Measurements from ENCODE around the gene UNC45A.
"Not testable (repeated sequence)": the region's sequence is repeated elsewhere in the genome, so short reads cannot be mapped to it uniquely, and the experiment has no call there.

UNC45A gene

DNA sequence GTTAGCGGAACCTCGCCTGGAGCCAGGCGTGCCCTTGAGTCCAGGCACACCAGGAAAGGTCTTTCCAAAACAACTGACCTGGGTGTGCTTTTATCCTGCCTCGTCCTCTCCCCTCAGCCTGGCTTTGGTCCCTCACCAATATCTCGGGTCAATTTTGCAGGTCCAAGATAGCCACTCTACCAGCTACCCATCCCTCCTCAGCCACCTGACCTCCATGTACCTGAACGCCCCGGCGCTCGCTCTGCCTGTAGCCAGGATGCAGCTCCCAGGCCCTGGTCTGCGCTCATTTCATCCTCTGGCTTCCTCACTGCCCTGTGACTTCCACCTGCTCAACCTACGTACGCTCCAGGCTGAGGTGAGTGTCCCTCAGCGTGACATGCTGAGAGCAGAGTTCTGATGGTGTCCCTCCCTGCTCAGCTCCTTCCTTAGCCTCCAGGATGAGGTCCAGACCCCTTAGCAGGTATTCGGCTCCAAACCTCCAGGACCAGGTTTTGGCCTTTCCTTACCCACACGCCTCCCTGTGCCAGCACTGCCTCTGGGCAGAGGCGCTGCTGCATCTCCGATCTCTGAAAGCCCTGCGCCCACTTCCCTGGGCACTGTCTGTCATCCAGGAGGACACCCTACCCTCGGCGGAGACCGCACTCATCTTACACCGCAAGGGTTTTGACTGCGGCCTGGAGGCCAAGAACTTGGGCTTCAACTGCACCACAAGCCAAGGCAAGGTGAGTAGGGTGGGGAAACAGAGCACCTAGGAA is 16.9 kb upstream of the UNC45A start:
- no peak for DNase-seq

DNA sequence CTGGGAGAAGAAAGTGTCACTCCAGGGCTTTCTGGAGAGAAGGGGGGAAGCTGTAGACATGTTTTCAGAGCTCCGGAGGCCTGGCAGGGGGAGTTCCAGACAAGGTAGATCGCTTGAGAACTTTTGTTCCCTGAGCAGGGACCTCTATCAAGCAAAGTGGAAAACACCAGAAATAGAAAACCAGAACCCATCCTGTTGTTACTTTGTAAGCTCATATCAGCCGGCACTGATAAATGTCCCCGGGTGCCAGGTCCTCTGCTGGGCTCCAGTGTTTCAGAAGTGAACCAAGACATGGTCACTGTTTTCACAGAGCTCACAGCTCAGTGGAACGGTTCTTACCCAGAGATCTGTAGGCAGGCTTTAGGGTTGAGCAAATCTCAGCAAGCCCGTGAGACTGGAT is 16.2 kb upstream of the UNC45A start:
- DNase-seq, result no peak

DNA sequence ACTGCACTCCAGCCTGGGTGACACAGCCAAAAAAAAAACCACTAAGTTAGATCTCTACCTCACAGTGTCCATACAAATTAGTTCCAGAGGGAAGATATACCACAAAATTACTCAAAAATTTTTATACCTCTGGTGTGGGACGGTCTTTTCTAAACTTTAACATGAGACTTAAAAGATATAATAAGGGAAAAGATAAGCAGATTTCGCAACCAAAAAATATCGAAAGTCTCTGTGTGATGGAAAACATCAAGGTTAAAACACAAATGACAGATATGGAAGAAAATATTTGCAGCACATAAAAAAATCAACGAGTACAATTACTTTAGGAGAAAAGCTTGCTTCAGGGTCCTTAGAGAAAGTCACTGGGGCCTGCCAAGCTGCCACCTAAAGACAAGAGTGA is 13.2 kb upstream of the UNC45A start:
- DNase-seq, result no peak

DNA sequence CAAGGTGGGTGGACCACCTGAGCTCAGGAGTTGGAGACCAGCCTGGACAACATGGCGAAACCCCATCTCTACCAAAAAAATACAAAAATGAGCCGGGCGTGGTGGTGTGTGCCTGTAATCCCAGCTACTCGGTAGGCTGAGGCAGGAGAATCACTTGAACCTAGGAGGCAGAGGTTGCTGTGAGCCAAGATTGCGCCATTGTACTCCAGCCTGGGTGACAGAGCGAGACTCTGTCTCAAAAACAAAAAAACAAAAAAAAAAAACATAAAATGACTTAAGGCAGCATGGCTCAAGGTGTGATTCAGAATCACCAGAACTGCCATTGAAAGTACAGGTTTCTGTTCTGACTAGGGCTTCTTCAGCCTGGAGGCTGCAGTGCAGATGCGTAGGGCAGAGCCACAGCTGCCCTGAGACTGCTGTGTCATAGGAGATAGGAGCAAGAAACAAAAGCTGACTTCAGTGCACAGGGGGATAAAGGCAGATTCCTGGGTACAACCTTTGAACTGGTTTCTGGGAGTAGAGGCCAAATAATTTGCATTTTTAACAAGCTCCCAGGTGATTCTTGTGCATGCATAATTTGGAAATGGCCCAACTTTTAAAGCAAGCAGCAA is 12.3 kb upstream of the UNC45A start:
- DNase-seq, result not testable (repeated sequence)

DNA sequence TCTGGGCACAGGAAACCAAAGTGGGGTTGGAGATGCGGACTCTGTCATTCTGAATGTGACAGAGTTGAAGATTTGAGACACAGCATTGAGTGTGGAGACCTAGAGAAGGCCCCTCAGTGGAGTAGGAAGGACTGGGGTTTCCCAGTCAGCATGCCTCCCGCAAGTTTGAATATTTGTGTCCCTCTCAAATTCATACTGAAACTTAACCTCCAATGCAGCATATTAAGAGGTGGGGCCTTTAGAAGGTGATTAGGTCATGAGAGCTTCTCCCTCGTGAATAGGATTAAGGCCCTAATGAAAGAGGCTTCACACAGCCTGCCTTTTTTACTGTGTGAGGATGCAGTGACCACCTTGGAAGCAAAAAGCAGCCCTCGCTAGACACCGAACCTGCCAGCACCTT is 10.7 kb upstream of the UNC45A start:
- no peak for DNase-seq

DNA sequence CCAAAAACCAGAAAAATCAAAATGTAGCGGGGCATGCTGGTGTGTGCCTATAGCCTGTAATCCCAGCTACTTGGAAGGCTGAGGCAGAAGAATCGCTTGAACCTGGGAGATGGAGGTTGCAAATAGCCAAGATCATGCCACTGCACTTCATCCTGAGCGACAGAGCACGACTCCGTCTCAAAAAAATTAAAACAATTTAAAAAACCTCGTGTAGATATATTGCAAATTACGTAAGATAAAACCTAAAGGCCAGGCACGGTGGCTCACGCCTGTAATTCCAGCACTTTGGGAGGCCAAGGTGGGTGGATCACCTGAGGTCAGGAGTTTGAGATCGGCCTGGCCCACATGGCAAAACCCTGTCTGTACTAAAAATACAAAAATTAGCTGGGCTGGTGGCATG is 8.3 kb upstream of the UNC45A start:
- DNase-seq, result not testable (repeated sequence)

DNA sequence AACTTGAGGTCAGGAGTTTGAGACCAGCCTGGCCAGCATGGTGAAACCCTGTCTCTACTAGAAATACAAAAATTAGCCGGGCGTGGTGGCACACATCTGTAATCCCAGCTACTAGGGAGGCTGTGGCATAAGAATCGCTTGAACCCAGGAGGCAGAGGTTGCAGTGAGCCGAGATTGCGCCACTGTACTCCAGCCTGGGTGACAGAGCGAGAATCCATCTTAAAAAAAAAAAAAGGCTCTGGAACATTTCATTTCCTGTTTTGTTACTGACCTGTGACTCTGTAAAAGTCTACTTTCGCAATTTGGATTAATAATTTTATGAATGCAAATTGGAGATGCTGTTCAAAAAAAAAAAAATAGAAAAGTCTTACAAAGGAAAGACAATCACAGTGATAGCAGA is 7.0 kb upstream of the UNC45A start:
- not testable (repeated sequence) for DNase-seq

DNA sequence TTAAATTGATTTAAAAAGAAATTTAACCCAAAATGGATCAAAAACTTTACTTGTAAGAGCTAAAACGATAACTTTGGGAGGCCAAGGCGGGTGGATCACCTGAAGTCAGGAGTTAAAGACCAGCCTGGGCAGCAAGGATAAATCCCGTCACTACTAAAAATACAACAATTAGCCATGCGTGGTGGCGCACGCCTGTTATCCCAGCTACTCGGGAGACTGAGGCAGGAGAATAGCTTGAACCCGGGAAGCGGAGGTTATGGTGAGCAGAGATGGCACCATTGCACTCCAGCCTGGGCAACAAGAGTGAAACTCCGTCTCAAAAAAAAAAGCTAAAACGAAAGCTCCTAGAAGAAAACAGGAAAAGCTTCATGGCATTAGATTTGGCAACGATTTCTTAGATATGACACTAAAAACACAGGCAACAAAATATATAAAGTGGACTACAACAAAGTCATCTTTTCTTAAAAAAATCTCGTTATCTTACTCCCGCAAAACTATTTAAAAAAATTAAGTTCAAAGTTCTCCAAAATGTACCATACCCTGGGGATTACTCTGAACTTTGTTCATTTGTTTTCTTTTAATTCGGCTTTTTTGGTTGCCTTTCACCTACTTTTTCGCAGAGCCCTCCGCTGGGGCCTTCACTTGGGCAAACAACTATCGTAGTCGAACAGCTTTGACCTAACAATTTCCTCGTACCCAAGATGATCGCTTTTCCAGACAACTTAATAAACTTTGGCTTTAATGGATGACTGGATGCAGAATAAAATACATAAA is 5.7 kb upstream of the UNC45A start:
- DNase-seq, result no peak

DNA sequence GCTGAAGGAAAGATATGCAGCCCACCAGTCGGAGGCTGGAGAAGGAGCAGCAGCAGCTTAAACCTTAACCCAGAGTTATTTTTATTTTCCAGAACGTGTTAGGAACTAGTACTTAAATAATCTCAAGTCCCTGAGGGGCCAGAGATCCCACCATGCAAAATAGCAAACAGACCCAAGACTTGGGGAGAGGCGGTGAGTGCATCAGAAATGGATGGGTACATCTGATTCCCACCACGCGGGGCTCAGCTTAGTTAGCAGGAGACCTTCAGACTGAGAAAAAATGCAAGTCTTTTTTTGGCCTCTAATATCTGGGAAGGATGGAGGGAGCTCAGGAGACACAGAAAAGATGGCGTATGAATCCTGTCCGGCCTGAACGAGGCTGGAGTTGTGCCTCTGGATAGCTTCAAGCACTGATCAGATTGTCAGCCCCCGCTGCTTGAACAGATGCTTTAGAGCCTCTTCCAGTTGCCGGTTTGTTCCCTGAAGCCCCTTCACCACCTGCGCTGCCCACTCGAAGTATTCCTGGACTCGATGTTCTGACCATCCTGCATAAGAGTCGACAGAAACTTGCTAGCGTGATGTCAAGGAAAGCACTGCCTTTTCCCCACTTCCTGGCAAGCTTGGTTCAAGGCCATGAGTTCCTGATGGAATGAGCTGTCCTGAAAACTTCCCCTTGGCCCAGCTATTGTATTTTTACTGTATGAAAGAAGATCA is 4.1 kb upstream of the UNC45A start:
- no peak for DNase-seq

DNA sequence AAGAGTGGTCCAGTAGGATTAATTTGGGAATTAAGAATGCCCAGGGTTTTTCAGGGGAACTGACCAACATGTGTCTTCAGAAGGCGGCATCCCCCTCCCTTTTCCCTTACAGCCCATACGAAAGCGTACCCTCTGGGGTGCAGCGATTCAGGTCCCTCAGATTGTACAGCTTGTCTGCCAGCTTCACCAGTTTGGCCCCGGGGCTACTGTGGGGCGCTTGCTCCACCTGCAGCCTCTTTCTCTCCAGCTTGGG is 3.6 kb upstream of the UNC45A start:
- no peak for DNase-seq

DNA sequence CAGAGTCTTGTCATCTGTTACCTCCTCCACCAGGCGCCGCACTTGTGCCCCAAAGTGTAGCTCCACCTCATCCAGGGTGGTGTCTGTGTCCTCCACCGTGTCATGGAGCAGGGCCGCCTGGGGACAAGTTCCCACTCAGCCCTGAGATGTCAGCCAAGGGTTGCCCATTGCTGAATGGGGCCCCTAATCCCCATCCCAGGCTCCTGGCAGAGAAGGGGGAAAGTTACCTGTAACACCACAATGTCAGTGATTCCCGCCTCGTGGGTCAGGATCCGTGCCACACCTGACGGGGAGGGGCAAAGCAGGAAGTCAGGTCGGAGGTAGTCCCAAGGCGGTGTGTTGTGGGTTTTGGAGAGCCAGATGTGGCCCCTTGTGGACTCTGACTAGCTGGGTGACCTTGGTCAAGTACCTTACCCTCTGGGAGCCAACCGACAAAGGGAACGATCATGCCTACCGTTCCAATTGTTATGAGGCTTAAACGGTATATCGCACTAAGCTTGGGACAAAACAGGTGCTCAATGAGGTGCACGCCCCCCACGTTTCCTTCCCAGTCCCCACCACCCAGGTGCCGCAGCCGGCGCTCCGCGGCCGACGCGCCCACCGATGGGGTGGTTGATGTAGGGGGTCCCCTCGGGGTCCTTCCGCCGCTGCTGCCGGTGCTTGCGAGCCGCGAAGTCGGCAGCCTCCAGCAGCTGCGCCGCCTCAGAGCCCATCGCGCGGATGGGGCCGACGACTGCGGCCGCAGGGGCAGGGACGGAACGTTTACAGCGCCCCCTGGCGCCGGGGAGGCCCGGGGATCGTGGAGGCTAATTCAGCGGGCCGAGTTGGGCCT is 3.0 kb upstream of the UNC45A start, which contains the start of gene HDDC3:
HDDC3 (minus strand) TSS at position 722 of the 832 bp plus-strand sequence; CDS start at position 713, 9 bp downstream.
- peak; percentile 96 to 97 for DNase-seq

DNA sequence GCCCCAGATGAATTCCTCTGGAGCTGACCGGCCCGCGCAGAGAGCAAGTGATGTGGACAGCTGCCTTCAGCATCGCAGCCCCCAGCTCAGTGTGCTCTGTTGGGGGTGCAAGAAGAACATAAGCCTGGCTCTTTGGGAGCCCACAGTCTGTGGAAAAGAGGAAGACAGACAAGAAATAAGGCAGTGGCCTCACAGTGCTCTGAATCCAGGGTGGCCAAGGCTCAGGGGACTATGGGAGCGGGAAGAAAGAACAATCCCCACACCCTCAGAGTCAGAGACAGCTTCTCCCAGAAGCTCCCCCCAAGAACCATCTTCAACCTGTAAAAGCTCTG is 2.5 kb upstream of the UNC45A start:
- no peak for DNase-seq

DNA sequence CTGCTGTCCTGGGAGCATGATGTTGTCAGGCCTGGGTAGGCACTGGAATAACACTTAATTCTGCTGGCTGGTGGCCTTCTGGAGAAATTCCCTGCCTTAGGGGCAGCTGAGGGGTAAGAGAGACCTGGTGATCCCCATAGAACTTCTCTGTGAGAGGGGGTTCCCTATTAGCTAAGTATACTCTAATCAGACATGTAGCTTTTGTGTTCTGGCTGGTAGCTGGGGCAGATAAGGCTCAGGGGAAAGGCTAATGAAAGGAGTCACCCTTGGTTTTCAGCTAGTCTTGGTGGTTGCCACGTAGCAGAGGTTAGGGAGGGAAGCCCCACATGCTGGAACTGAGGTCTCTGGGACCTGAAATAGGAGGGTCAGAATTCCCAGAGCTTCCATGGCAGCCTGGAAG is 1.8 kb upstream of the UNC45A start:
- no peak for DNase-seq

DNA sequence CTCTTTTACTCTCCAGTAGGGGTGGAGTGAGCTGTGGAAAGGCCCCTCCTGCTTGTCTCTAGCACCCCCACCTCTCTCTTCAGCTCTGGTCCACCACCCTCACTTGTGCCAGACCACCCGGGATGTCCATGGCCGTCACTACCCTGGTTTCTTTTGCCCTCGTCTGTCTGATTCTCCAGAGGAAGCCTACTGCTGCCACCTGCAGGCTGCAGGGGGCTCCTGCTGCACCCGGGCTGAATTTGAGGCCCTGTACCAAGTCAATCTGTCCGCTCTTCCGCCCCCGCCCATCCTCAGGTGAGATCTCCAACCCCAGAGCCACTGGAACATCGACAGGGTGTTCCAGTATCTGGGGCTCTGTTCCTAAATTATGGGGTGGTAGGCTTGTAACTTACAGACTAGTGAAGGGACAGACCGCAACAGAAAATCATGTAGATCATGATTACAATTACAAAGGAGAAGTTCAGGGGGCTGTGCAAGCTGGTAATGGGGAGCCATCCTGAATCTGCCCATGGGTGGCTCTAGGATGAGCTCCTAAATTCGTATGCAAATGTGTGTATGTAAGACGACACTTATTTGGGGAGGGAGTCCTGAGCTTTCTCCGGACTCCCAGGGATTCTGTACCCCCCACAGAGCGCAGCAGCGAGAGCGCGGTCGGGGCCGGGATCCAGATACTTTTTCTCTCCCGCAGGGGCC is 683 bp upstream of the UNC45A start:
- peak; percentile 82 to 88 for DNase-seq

DNA sequence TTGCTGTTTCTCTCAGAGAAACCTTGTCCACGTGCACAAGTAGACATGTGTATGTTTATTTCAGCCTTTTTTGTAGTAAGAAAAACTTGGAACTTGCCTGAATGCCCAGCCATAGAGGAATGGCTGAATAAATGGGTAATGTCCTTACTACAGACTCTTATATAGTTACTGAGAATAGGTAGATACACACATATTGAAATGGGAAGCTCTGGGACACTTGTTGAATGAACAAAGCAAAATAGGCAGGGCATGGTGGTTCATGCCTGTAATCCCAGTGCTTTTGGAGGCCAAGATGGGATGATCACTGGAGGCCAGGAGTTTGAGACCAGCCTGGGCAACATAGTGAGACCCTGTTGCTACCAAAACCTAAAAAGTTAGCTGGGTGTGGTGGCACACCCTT is 1.7 kb downstream of the UNC45A start:
- no peak for DNase-seq

DNA sequence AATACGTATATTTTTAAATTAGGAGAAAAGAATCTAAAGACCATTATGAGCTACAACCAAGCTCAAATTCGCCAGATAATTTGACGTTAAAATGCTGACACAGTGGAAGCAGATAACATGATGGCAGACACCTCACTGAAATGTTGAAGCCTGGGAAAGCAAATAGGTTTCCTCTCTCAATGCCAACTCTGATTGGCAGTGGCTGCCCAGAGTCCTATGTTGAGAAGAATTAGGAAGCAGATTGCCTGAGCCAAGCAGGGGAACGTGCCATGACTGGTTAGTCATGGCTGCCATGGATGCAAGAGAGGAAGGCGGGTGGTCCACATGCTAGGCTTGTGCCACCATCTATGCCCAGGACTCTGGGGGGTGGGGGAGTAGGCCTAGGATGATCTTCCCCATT is 3.2 kb downstream of the UNC45A start:
- DNase-seq, result no peak

DNA sequence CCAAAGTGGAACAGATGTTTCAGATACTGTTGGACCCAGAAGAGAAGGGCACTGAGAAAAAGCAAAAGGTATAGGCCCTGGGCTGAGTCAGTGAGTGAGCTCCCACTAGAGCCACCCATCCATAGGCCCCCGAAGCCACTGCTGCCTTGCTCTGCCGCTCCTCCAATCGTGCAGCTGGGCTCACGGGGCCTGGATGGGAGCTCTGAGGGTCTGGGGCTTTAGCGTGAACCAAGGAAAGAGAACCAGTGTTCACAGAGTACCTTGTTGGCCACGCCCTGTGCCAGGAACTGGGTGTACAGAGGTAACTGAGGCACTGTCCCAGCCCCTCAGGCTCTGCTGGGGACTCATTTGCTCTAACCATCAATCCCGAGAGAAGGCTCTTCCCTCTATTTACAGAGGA is 4.7 kb downstream of the UNC45A start:
- no peak for DNase-seq

DNA sequence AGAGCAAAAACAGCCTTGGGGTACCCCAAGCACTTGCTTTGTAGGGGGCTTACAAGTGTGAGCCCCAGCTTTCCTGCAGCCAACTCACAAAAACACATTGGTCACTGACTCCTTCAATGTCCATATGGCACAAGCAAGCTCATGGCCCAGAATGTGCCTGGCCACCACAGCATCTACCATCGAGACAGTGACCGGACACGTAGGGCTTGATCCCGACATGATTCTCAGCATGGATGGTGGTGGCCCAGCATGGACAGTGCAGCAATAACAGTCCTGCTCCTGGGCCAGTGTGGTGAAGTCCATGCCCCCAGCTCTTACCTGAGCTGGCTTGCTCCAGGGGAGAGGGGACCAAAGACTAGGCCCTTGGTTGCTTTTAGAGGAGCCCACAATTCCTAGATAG is 6.0 kb downstream of the UNC45A start:
- DNase-seq, result no peak

DNA sequence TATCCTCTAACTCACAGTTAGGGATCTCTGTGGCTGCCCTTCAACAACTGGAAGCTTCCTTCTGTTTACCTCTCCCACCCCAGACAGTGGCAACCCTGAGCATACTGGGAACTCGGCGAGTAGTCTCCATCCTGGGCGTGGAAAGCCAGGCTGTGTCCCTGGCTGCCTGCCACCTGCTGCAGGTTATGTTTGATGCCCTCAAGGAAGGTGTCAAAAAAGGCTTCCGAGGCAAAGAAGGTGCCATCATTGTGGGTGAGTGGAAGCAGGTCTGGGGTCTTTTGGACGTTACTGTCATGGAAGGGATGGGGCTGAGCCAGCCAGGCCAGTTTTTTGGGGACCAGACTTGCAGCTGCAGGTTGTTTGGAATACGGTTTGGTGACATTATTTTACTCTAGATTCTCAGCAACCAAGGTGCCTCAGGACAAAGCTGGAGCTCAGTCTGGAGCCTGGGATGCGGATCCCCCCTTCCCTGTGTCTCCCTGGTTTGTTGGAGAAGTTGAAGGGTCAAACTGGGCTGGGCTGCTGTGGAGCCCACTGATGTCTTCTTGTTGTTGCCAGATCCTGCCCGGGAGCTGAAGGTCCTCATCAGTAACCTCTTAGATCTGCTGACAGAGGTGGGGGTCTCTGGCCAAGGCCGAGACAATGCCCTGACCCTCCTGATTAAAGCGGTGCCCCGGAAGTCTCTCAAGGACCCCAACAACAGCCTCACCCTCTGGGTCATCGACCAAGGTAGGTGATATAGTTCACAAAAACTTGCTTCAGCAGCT is 7.5 kb downstream of the UNC45A start:
- DNase-seq, result no peak

DNA sequence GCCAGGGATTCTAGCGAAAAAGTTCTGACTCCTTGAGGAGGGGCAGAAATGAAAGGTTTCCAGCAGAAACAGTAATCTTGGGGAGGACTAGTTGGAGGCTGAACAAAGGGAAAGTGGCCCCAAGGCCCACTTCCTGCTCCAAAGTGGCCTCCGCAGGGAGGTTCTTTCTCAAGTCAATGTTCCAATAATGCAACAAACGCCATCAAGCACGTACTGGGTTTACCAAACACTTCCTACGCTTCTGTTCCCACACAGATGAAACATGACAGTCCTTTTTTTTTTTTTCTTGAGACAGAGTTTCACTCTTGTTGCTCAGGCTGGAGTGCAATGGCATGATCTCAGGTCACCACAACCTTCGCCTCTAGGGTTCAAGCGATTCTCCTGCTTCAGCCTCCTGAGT is 10.0 kb downstream of the UNC45A start:
- DNase-seq, result no peak

DNA sequence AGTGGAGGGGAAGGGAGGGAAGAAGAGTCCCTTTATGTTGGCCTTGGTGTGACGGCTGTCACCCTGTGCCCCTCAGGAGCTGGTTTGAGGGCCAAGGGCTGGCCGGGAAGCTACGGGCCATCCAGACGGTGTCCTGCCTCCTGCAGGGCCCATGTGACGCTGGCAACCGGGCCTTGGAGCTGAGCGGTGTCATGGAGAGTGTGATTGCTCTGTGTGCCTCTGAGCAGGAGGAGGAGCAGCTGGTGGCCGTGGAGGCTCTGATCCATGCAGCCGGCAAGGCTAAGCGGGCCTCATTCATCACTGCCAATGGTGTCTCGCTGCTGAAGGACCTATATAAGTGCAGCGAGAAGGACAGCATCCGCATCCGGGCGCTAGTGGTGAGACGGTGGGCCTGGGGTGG is 11.5 kb downstream of the UNC45A start:
- DNase-seq, result no peak
